Astrocyte (in vitro differentiated cells and primary cell): ENCODE results near the gene TNFAIP2. TPM values are rescaled to one million over a fixed set of nuclear protein-coding genes. Genes with fewer than 3 reads are reported as not detected.
A peak's percentile ranks its signal among the peaks of the same experiment; 100 is the strongest.

Experiments used
- DNase-seq: peaks from one replicate; pipeline ENCODE4 v3.0.0-alpha.2; 2010; ENCODE audit warnings: low read depth
- FAIRE-seq: peaks from 2 replicates; lab custom pipeline; 2011; peaks lifted over from hg19 to GRCh38; lab: Jason Lieb, UNC
- H2AFZ ChIP-seq: 2 replicates; pipeline ENCODE4 v1.6.0; 2012; ENCODE audit warnings: low read depth, low read length, inconsistent platforms
- H3K27ac ChIP-seq: 2 replicates; pipeline ENCODE4 v1.5.1; 2011; ENCODE audit warnings: low read depth, low read length, inconsistent platforms
- H3K27me3 ChIP-seq: 2 replicates; pipeline ENCODE4 v1.6.0; 2011; ENCODE audit warnings: low read length, inconsistent platforms; ENCODE audit not compliant: insufficient read depth
- H3K36me3 ChIP-seq: 2 replicates; pipeline ENCODE4 v1.5.1; 2011; ENCODE audit warnings: low read length, inconsistent platforms; ENCODE audit not compliant: insufficient read depth
- H3K4me1 ChIP-seq: 2 replicates; pipeline ENCODE4 v1.5.1; 2011; ENCODE audit warnings: low read length, inconsistent platforms; ENCODE audit not compliant: insufficient read depth
- H3K4me2 ChIP-seq: 2 replicates; pipeline ENCODE4 v1.6.0; 2012; ENCODE audit warnings: low read length, inconsistent platforms
- H3K4me3 ChIP-seq: 2 replicates; pipeline ENCODE4 v1.5.1; 2011; ENCODE audit warnings: low read depth, mild to moderate bottlenecking, low read length, inconsistent platforms; ENCODE audit not compliant: insufficient read depth
- H3K79me2 ChIP-seq: 2 replicates; pipeline ENCODE4 v1.6.0; 2012; ENCODE audit warnings: mild to moderate bottlenecking, low read length, inconsistent platforms; ENCODE audit not compliant: insufficient read depth
- H3K9ac ChIP-seq: 2 replicates; pipeline ENCODE4 v1.6.0; 2012; ENCODE audit warnings: mild to moderate bottlenecking, low read length, inconsistent platforms
- H3K9me3 ChIP-seq: 2 replicates; pipeline ENCODE4 v1.5.1; 2012; ENCODE audit warnings: low read depth, mild to moderate bottlenecking, low read length, inconsistent platforms; ENCODE audit not compliant: insufficient read depth
- H4K20me1 ChIP-seq: 2 replicates; pipeline ENCODE4 v1.6.0; 2012; ENCODE audit warnings: low read length, inconsistent platforms; ENCODE audit not compliant: insufficient read depth
- H3K27ac Mint-ChIP-seq: one replicate; pipeline ENCODE4 v1.8.0; 2021; ENCODE audit warnings: mild to moderate bottlenecking, mixed read lengths; ENCODE audit not compliant: unreplicated experiment
- H3K27me3 Mint-ChIP-seq: one replicate; pipeline ENCODE4 v1.8.0; 2021; ENCODE audit warnings: low read depth, mixed read lengths; ENCODE audit not compliant: unreplicated experiment
- H3K36me3 Mint-ChIP-seq: one replicate; pipeline ENCODE4 v1.8.0; 2021; ENCODE audit warnings: low read depth, mixed read lengths; ENCODE audit not compliant: unreplicated experiment
- H3K4me1 Mint-ChIP-seq: one replicate; pipeline ENCODE4 v1.8.0; 2021; ENCODE audit warnings: low read depth, mixed read lengths; ENCODE audit not compliant: unreplicated experiment
- H3K4me3 Mint-ChIP-seq: one replicate; pipeline ENCODE4 v1.8.0; 2021; ENCODE audit warnings: mild to moderate bottlenecking, moderate library complexity, mixed read lengths; ENCODE audit not compliant: unreplicated experiment
- H3K9me3 Mint-ChIP-seq: one replicate; pipeline ENCODE4 v1.8.0; 2021; ENCODE audit warnings: mild to moderate bottlenecking, mixed read lengths; ENCODE audit not compliant: unreplicated experiment
- EZH2 ChIP-seq: IDR thresholded peaks from 2 replicates; pipeline ENCODE4 v1.6.1; 2012; ENCODE audit warnings: mild to moderate bottlenecking, low read length, inconsistent platforms; ENCODE audit not compliant: insufficient read depth
- total RNA-seq: library from RNA; stranded (reverse); gene quantifications from 2 replicates; pipeline ENCODE4 v1.2.1, GENCODE V29; 2021
- TF ChIP-seq, protein P1 (sequence below): IDR thresholded peaks from 2 replicates; pipeline ENCODE4 v1.5.1; 2011; ENCODE audit warnings: low read depth, mild to moderate bottlenecking, inconsistent platforms, low read length, moderate library complexity; ENCODE audit not compliant: insufficient read depth

TNFAIP2 gene
- total RNA-seq, 1 donor from 2014 or later: 29.5 TPM

DNA sequence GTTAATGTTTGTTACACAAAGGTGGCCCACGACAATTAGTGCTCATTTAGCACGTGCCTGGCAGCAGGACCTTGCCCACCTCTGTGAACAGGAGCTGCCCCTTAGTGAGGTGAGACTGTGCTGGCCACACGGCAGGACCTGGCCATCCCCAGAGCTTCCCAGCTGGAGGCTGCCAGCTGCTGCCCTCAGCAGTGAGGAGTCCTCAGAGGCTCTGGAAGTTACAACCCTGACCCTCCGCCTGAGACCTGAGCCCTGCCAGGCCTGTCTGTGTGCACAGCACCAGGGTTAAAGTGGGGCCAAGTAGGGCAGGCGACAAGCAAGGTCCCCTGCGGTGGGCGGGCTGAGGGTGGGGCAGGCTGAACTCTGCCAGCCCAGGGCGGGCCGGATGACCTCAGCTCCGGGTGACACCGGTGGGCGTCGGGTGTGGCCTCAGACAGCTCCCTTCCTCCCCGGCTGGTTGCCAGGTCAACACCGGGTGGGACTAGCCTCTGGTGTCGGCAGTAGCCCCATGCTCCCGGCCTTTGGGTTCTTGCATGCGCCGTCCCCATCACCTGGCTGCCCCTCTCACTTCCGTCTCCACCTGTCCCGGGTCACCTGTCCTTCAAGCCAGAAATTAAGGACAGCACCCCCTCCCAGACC is 48.4 kb upstream of the TNFAIP2 start:
- Histone ChIP-seq H3K27me3 (no peaks in the 10 kb centered on the region), H3K36me3 (no peaks in the 10 kb centered on the region), H3K9me3 (no peaks in the 10 kb centered on the region), H3K4me1 (no peaks in the 10 kb centered on the region), H3K27ac (no peak overlapping the region), H2AFZ (peak overlapping the region; percentile 71), H3K9ac (peak overlapping the region; percentile 55), H4K20me1 (no peaks in the 10 kb centered on the region), H3K4me2 (peak overlapping the region; percentile 83), H3K4me3 (peak overlapping the region; percentile 17), H3K79me2 (no peaks in the 10 kb centered on the region)
- Mint-ChIP-seq H3K27ac (no peak overlapping the region), H3K9me3 (no peaks in the 10 kb centered on the region), H3K36me3 (no peaks in the 10 kb centered on the region), H3K4me1 (no peaks in the 10 kb centered on the region), H3K4me3 (no peak overlapping the region), H3K27me3 (peaks cover 12% of the 10 kb centered on the region)
- TF ChIP-seq EZH2: no peak
- TF ChIP-seq, protein P1, sequence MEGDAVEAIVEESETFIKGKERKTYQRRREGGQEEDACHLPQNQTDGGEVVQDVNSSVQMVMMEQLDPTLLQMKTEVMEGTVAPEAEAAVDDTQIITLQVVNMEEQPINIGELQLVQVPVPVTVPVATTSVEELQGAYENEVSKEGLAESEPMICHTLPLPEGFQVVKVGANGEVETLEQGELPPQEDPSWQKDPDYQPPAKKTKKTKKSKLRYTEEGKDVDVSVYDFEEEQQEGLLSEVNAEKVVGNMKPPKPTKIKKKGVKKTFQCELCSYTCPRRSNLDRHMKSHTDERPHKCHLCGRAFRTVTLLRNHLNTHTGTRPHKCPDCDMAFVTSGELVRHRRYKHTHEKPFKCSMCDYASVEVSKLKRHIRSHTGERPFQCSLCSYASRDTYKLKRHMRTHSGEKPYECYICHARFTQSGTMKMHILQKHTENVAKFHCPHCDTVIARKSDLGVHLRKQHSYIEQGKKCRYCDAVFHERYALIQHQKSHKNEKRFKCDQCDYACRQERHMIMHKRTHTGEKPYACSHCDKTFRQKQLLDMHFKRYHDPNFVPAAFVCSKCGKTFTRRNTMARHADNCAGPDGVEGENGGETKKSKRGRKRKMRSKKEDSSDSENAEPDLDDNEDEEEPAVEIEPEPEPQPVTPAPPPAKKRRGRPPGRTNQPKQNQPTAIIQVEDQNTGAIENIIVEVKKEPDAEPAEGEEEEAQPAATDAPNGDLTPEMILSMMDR: no peak
- FAIRE-seq: no peak
- no peak for DNase-seq

GRCh38 chr14:103078420-103078749 is 44.9 kb upstream of the TNFAIP2 start:
- Mint-ChIP-seq H3K27me3 (no peaks in the 10 kb centered on the region), H3K9me3 (no peaks in the 10 kb centered on the region), H3K36me3 (no peaks in the 10 kb centered on the region), H3K4me3 (no peak overlapping the region), H3K4me1 (no peaks in the 10 kb centered on the region), H3K27ac (no peak overlapping the region)
- Histone ChIP-seq H3K9ac (no peak overlapping the region), H2AFZ (no peak overlapping the region), H3K4me1 (no peaks in the 10 kb centered on the region), H3K27me3 (peaks cover 5% of the 10 kb centered on the region), H3K27ac (no peak overlapping the region), H4K20me1 (no peaks in the 10 kb centered on the region), H3K36me3 (no peaks in the 10 kb centered on the region), H3K79me2 (no peaks in the 10 kb centered on the region), H3K9me3 (no peaks in the 10 kb centered on the region), H3K4me2 (no peak overlapping the region), H3K4me3 (no peak overlapping the region)
- DNase-seq: peak; percentile 42
- no peak for TF ChIP-seq EZH2
- TF ChIP-seq, protein P1: peak; percentile 74
- FAIRE-seq: no peak

- Mint-ChIP-seq H3K4me1 (no peaks in the 10 kb centered on the region), H3K36me3 (no peaks in the 10 kb centered on the region), H3K27me3 (no peaks in the 10 kb centered on the region), H3K27ac (no peak overlapping the region), H3K4me3 (no peak overlapping the region), H3K9me3 (no peaks in the 10 kb centered on the region)
- H2AFZ ChIP-seq: no peak overlapping the region
- H3K4me1 ChIP-seq: no peaks in the 10 kb centered on the region
- H3K27ac ChIP-seq: no peak overlapping the region
- no peaks in the 10 kb centered on the region for H3K9me3 ChIP-seq
- no peak for TF ChIP-seq EZH2
- TF ChIP-seq, protein P1: no peak
- no peaks in the 10 kb centered on the region for H4K20me1 ChIP-seq
- no peak overlapping the region for H3K9ac ChIP-seq
- no peaks in the 10 kb centered on the region for H3K79me2 ChIP-seq
- H3K27me3 ChIP-seq: peaks cover 5% of the 10 kb centered on the region
- no peak overlapping the region for H3K4me3 ChIP-seq
- H3K36me3 ChIP-seq: no peaks in the 10 kb centered on the region
- FAIRE-seq: no peak
- H3K4me2 ChIP-seq: no peak overlapping the region
- DNase-seq: no peak
Measured at GRCh38 chr14:103078860-103079587, 44.2 kb upstream of the TNFAIP2 start.
